Raji (cell line): ENCODE results near the gene LPAR3.

ENCODE experiments used
- POLR2A ChIP-seq: IDR thresholded peaks from 2 replicates; pipeline ENCODE4 v1.6.1; 2011; ENCODE audit warnings: low read depth, low read length, control low read depth; ENCODE audit not compliant: insufficient read depth

The LPAR3 gene

DNA sequence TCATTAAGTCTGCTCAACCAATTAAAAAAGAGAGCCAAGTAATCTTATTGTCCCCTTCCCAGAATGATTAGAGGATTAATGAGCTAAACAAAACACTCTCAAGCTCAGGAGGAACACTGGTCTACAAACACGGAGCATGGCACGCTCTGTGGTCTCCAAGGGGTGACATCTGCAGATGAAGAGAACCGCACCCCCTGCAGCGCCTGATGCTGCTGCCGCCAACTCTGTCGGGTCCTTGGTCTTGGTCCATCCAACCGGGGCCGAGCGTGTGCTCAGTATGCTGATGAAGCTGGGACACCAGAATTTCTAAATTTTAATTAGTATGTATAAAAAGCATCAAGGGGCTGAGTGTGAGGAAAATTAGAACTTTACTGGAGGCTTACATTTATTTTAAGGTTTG lies 82.7 kb downstream of the LPAR3 start:
- TF ChIP-seq POLR2A: no peak

DNA sequence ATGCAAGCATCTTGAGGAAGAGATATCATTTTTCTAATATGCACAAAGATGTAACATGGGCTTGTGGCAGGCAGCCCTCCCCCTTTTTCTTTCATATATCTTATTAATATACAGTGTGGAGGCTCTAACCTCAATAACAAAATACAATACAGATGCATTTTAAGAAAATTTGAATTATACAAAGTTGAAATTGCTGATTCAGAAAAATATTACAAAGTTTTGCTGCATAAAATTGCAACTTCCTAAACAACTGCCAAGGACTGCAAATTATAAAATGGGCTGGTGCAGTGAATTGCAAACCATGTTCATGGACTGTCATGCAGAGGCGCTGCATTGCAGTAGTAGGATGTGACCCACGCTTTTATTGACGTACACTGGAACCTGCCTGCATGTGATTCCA lies 84.0 kb downstream of the LPAR3 start:
- TF ChIP-seq POLR2A: no peak

DNA sequence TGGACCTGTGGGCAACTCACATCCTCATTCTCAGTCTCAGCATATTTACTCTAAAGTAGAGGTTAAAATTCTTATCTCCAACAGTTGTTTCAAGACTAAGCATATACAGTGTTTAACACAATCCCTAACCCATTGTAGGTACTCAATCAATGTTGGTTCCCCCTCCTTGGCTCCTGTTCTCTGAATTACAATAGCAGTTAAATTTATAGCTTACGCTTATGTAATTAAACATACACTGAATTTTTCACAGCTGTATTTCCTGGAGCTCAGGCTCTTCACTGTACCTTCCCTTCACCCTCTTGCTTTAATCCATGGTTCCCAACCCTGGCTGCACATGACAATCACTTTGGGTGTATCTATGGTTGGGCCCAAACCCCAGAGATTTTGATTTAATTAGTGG lies 89.4 kb downstream of the LPAR3 start:
- no peak for TF ChIP-seq POLR2A

DNA sequence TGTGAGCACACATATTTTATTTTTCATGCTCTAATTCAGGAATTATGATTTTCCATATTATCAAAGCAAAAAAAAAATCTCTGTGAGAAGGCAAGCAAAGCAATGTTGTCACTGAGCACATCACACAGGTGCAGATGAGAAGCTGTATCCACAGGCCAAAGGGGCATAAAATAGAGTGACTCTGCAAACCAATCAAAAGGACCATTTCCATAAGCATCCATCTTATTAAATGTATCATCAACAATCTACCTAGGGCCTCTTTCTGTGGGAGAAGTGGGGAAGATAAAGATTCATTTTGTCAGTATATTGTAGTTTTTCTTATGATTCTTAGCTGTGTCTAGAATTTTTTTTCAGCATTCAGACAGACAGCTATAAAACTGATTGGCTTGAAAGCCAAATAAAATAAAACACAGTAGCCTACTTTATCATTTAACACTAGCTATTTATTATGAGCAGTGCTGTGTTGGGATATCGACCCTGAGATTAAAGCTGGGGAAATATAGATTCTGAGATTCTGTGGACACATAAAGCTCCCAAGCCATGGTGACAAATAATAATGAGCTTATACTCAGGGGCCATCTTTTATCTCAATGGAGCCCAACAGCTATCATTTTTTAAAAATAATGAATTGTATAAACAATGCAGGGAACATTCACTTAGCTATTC lies 90.3 kb downstream of the LPAR3 start:
- no peak for TF ChIP-seq POLR2A

DNA sequence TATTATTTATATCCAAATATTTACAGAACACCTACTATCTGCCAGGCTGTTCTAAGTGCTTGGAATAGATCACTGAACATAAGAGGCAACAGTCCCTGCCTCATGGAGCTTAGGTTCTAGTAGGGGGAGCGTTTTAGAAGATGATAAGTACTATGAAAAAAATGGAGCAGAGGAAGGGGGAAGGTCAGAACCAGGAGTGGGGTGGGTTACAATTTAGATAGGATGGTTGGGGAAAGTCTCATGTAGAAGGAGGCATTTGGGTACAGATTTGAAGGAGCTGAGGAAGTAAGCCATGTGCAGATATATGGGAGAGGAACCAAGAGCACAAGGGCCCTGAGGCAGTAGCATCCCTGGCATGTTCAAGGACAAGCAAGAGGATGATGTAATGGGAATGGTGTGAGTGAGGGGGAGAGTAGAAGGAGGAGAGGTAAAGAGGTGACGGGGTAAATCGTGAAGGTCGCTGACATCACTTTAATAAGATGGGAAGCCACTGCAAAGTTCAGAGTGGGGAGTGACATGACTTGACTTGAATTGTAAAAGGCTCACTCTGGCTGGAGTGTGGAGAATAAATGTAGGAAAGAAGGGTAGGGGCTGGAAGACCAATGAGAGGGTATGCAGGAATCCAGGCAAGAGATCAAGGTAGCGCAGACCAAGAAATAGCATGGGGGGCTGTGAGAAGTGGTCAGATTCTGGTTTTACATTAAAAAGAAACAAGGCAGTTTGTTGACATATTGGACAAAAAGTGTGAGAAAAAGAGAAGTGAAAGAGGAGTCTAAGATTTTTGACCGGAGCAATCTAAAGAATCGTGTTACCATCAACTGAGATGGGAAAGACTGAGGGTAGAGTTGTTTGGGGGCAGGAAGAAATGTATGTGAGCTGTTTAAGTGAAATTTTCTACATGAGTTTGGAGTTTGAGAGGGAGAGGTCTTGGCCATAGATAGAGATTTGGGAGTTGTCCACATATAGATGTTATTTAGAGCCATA lies 92.6 kb downstream of the LPAR3 start:
- TF ChIP-seq POLR2A: no peak

DNA sequence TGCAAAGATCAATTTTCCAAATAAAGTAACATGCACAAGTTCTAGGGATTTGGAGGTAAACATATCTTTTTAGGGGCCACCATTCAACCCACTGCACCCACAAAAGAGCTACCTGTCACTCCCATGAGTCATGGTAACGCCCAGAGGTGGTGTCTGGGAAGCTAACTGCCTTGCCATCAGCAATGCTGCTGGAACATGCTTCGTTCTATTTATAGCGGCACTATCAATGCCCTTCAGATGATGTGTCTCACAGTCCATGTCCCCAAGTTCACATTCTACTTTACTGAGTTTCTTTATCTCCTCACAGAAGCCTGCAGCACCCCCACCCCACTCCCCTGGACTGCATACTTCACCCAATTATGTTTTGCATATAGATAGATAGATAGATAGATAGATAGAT lies 95.4 kb downstream of the LPAR3 start:
- no peak for TF ChIP-seq POLR2A

DNA sequence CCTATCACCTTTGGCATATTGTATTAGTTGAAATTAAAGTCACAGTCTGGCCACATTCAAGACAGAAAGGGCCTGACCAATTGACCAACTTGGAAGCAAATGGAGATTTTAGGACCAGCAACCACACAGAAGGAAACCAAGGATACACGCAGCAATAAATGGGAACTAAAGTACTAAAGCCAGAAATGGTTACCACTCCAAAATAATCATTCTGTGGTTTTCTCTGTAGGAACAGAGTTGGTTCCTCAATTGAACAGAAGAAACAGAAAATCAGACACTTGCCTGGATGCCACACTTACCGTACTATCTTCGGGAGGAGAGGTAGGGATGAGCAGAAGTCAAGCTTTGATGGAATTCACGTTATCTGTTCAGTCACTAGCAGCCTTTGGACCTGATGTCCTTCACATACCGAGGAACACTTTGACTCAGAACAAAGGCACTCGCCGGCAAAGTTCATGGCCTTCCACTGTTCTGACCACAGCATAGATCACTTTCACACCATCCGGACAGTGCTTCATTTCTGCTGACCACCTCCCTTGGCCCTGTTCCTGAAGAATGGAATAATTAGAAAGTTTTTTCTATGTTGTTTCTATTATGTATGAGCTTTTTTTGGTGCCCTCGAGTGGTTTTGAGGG lies 96.9 kb downstream of the LPAR3 start:
- TF ChIP-seq POLR2A: no peak

DNA sequence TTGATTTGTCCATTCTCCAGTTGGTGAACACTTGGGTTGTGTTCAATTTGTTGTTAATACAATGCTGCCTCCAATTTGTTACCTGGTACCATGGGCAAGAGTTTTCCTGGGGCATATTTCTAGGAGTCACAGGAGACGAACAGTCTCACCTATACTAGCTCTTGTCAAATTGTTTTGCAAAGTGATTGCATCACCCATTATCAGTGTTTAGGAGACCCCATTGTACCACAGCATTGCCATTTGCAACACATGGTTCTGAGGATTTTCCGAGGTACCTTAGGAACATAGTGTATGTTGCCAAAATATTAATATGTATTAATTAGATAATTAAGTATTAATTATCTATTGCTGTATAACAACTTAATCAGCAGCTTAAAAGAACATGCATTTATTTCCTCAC lies 97.8 kb downstream of the LPAR3 start:
- no peak for TF ChIP-seq POLR2A

DNA sequence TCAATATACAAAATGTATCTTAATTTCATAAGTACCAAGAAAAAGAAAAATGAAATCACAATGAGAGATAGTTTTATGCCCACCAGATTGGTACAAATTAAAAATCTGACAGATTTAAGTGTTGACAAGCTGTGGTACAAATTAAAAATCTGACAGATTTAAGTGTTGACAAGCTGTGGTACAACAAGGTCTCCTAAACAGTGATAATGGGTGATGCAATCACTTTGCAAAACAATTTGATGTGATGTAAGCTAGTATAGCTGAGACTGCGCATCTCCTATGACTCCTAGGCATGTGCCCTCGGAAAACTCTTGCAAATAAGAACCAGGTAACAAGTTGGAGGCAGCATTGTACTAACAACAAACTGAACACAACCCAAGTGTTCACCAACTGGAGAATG lies 100.6 kb downstream of the LPAR3 start:
- no peak for TF ChIP-seq POLR2A

DNA sequence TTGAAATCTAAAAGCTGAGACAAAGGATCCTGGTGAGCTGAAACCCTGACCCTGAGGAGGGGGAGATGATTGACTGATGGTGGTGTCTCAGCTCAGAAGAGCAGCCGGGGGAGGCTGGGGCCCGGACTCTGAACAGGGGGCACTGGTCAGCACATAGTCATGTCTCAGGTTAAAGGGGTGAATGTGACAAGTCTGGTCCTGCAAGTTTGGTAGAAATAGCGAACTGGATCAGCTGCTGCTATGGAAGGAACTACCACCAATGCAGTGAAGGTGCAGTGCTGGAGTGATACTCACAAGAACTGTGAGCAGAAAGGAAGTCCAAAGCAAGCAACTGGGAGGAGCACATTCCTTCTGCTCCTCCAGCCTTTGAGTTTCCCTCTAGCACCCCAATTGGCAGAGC lies 104.0 kb downstream of the LPAR3 start:
- no peak for TF ChIP-seq POLR2A

DNA sequence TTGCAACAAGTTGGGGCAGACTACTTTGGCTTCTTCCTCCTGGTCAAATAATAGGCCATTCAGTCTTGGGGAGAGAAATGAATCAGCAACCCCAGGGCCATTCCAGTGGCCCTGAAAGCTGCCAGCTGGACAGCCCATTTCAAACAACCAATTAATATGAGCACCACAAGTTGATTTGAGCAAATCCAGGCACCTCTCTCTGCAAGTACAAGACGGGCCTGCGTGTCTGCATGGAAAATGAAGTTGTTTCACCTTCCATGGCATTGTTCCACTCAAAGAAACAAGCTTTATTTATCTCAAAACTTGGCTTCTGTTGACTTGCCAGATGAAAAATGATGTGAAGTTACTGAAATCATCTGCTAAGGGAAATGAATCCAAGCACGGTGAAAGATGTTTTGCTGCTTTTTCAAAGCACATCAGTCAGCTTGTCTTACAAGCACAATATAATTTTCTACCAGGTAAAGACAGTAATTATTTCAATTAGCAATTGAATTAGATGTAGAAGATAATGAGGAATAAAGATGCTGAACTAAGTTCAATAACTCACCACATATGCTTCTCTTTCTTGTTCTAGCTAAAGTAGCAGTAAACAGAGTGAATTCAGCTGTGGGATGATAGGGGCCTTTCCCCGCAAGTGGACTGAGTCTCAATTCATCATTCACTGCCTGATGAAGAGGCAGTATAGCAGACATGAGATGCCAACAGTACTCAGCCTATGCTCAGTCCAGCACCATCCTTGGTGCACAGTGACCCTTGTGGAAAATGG lies 107.6 kb downstream of the LPAR3 start:
- TF ChIP-seq POLR2A: no peak

DNA sequence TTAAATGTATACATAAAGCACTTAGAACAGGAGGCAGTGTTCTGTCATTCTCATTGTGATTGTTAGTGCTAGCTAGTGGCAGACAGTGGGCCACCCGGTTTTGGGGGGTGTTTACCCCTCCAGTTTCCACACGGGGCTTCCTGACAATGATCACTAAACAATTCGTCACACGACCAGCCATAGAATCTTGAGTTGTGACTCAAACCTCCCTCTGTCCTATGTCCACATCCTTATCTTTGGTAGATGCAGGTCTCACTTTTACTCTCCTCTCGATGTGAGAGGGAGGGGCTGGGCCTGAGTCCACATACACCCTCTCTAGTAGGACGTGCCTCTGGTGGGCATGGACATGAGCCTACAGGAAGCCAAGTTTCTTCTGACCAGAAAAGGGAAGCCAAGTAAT lies 110.1 kb downstream of the LPAR3 start:
- TF ChIP-seq POLR2A: no peak

DNA sequence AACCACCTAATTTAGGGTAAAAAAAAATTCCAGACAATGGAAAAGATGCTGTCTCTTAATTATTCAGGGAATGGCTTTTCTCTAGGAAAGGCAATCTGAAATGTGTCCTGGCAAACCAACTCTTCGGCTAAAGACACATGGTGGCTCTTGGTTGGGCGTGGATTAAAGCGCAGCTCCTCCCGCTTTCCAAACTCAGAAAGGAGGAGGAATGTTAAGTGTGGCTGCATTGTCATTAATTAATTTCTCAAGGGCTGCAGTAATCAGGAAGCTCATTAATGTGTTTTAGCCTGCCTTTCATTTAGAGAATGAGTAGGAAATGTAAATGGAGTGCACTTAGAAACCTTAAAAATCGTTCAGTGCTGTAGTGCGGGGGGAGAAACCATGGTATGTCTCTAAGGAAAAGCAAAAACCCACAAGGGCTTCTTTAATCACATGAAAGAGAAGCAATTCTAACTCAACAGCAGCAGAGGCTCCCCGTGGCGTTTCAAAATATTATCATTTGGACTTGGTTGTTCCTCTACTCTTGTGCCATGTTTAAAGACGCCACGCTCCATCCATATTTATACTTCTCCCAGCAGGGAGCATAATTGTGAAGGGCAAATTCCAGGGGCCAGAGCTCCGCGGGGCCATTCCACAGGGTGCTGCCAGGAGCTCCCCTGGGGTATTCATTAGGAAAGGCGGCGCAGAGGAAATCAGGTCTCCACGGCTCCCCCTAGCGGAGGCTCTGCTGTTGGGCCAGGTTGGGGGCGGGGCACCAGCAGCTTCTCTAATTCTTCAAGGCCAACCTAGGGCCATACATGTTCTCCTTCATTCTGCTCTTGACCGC lies 110.8 kb downstream of the LPAR3 start:
- TF ChIP-seq POLR2A: no peak

DNA sequence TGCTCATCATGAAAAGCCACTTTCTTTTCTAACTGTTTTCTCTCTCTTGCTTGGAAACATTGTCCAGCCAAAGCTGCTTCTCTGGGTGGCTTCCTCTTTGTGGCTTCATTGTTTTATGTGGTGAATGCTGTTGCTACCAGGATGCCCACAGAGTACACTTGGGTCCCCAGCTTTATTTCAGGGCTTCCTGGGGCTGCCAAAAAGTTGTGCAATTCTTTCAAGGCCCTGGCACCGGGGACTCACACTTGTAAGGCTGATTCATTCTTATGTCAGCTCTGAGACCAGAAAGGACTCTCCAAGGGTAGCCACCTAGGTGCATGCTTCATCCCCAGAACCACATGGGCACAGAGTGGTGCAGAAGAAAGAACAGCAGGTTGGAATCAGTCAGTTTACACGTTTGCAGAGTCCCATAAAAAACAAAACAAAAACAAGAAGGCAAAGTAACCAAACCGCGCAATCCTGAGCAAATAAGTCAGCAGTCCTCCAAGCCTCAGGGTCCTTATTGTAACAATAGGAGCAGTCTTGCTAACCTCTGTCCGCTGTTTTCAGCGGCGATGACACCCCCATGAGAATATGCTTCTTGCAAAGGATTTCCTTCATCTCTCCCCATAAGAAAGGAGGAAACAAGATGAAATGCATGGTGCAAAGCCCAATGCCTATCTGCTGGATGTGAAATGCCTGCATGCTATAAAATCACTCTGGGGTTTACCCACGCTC lies 112.8 kb downstream of the LPAR3 start:
- no peak for TF ChIP-seq POLR2A
